ENCODE results near the gene LMTK2. TPM values are rescaled to one million over a fixed set of nuclear protein-coding genes. Genes with fewer than 3 reads are reported as not detected.

The LMTK2 gene
- total RNA-seq, 2 donors from 2014 or later, result 17.1 to 17.6 TPM

GRCh38 chr7:98229441-98229840, 122.8 kb downstream of the LMTK2 start:
- DNase-seq (ENCODE audit: low spot score) (no peak), ATAC-seq (ENCODE audit: insufficient number of reproducible peaks, low FRiP score, low read depth) (no peak)
- no peak for TF ChIP-seq CTCF (IDR thresholded peaks at IDR 0.05)
- H3K4me1 ChIP-seq (ENCODE audit: control insufficient read depth in 1 of 2, low read depth in 2 of 2), result no peaks in the 10 kb centered on the region
- no peak overlapping the region for H3K27ac ChIP-seq
- no peak overlapping the region for H3K4me3 ChIP-seq
- no peaks in the 10 kb centered on the region for H3K9me3 ChIP-seq
- H3K27me3 ChIP-seq (replicated peaks; ENCODE audit: insufficient read depth), result no peaks in the 10 kb centered on the region
- H3K36me3 ChIP-seq, result peaks cover 19% of the 10 kb centered on the region

- Histone ChIP-seq H3K9me3 (no peaks in the 10 kb centered on the region), H3K36me3 (peaks cover 17% of the 10 kb centered on the region), H3K4me3 (no peak overlapping the region), H3K4me1 (ENCODE audit: control insufficient read depth in 1 of 2, low read depth in 2 of 2) (no peaks in the 10 kb centered on the region), H3K27me3 (replicated peaks; ENCODE audit: insufficient read depth) (no peaks in the 10 kb centered on the region), H3K27ac (no peak overlapping the region)
- TF ChIP-seq CTCF (IDR thresholded peaks at IDR 0.05), result no peak
- ATAC-seq (ENCODE audit: insufficient number of reproducible peaks, low FRiP score, low read depth), result no peak
- no peak for DNase-seq (ENCODE audit: low spot score)
Observed at GRCh38 chr7:98229991-98230745, 123.5 kb downstream of the LMTK2 start.

GRCh38 chr7:98230746-98231471, 124.2 kb downstream of the LMTK2 start:
- no peak overlapping the region for H3K27ac ChIP-seq
- peaks cover 14% of the 10 kb centered on the region for H3K36me3 ChIP-seq
- H3K4me3 ChIP-seq, result no peak overlapping the region
- ATAC-seq (ENCODE audit: insufficient number of reproducible peaks, low FRiP score, low read depth), result no peak
- TF ChIP-seq CTCF (IDR thresholded peaks at IDR 0.05), result no peak
- DNase-seq (ENCODE audit: low spot score), result no peak
- no peaks in the 10 kb centered on the region for H3K27me3 ChIP-seq (replicated peaks; ENCODE audit: insufficient read depth)
- no peaks in the 10 kb centered on the region for H3K9me3 ChIP-seq
- no peaks in the 10 kb centered on the region for H3K4me1 ChIP-seq (ENCODE audit: control insufficient read depth in 1 of 2, low read depth in 2 of 2)

- TF ChIP-seq CTCF (IDR thresholded peaks at IDR 0.05), result no peak
- no peak for ATAC-seq (ENCODE audit: insufficient number of reproducible peaks, low FRiP score, low read depth)
- Histone ChIP-seq H3K27ac (no peak overlapping the region), H3K27me3 (replicated peaks; ENCODE audit: insufficient read depth) (no peaks in the 10 kb centered on the region), H3K36me3 (peaks cover 8% of the 10 kb centered on the region), H3K4me1 (ENCODE audit: control insufficient read depth in 1 of 2, low read depth in 2 of 2) (no peaks in the 10 kb centered on the region), H3K9me3 (no peaks in the 10 kb centered on the region), H3K4me3 (no peak overlapping the region)
- DNase-seq (ENCODE audit: low spot score), result no peak
Observed at GRCh38 chr7:98231493-98232262, 125.0 kb downstream of the LMTK2 start.

GRCh38 chr7:98232263-98232585, 125.6 kb downstream of the LMTK2 start:
- TF ChIP-seq CTCF (IDR thresholded peaks at IDR 0.05), result no peak
- Histone ChIP-seq H3K9me3 (no peaks in the 10 kb centered on the region), H3K36me3 (peaks cover 10% of the 10 kb centered on the region), H3K27me3 (replicated peaks; ENCODE audit: insufficient read depth) (no peaks in the 10 kb centered on the region), H3K27ac (no peak overlapping the region), H3K4me1 (ENCODE audit: control insufficient read depth in 1 of 2, low read depth in 2 of 2) (no peaks in the 10 kb centered on the region), H3K4me3 (no peak overlapping the region)
- ATAC-seq (ENCODE audit: insufficient number of reproducible peaks, low FRiP score, low read depth) (no peak), DNase-seq (ENCODE audit: low spot score) (no peak)

Measured in thoracic aorta (tissue), 2 donors.